ENCODE data around the gene MRPS12. TPM values are rescaled to one million over a fixed set of nuclear protein-coding genes. Genes with fewer than 3 reads are reported as not detected.
"Not testable (repeated sequence)": the region's sequence is repeated elsewhere in the genome, so short reads cannot be mapped to it uniquely, and the experiment has no call there.

The MRPS12 gene
- polyA plus RNA-seq, 3 donors: 15.2 to 21.4 (median 15.8) TPM

GRCh38 chr19:38932425-38933179 is 1.9 kb downstream of the MRPS12 start:
- no peak for DNase-seq (ENCODE audit: low read depth in 3 of 3, low spot score in 2 of 3)

DNA sequence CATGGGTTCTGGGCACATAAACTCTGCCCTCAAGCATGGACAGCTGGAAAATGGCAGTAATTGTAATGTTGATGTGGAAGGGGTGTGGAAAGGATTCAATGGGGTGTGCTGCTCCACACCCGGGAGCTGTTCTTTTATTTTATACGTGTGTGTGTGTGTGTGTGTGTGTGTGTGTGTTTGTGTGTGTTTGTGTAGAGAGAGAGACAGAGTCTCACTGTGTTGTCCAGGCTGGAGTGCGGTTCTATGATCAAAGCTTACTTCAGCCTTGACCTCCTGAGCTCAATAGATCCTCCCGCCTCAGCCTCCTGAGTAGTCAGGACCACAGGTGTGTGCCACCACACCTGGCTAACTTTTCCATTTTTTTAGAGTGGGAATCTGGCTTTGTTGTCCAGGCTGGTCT is 2.8 kb downstream of the MRPS12 start:
- DNase-seq (ENCODE audit: low read depth in 3 of 3, low spot score in 2 of 3): no peak

- no peak for DNase-seq (ENCODE audit: low read depth in 3 of 3, low spot score in 2 of 3)
Observed at GRCh38 chr19:38939957-38940356, 9.2 kb downstream of the MRPS12 start.

DNA sequence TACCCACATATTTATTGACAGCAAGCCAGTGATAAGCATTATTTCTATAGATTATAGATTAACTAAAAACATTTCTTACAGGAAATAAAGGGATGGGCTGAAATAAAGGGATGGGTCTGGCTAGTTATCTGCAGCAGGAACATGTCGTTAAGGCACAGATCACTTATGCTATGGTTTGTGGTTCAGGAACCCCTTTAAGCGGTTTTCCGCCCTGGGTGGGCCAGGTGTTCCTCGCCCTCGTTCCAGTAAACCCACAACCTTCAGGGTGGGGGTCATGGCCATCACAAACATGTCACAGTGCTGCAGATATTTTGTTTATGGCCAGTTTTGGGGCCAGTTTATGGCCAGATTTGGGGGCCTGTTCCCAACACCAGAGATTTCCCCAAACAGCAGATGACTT is 10.7 kb downstream of the MRPS12 start:
- not testable (repeated sequence) for DNase-seq (ENCODE audit: low read depth in 3 of 3, low spot score in 2 of 3)

DNA sequence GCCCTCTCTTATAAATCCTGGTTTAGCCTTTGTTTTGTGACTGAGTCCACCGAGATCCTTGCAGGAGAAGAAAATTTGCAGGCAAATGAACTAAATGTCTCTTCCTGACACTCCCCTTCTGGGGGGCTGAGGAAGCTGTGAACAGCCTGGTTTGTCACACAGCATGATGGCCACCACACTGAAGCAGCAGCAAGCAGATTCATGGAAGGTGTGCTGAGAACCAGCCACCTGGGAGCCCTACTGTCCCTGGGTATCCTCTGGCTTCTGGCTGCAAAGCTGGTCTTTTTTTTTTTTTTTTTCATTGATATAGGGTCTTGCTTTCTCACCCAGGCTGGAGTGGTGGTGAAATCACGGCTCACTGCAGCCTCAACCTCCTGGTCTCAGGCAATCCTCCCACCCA is 11.2 kb downstream of the MRPS12 start:
- DNase-seq (ENCODE audit: low read depth in 3 of 3, low spot score in 2 of 3): no peak

- DNase-seq (ENCODE audit: low read depth in 3 of 3, low spot score in 2 of 3): no peak
Observed at GRCh38 chr19:38942471-38943181, 11.9 kb downstream of the MRPS12 start.

DNA sequence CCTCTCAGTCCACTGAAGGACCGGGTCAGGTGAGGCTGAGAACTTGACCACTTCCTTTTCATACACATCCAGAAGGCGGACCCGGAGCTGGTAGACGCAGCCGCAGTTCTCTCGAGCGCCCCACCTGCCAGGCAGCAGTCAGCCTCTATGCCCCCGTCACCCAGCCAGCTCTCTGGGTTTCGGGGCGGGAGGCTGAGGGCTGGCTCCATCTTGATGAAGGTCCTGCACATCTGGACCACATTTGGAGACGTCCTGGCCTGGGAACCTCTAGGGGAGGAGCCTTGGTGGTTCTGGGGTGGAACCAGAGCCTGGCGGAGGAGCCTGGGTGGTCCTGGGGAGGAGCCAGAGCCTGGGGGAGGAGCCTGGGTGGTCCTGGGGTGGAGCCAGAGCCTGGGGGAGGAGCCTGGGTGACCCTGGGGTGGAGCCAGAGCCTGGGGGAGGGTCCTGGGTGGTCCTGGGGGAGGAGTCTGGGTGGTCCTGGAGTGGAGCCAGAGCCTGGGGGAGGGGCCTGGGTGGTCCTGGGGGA is 14.3 kb downstream of the MRPS12 start:
- no peak for DNase-seq (ENCODE audit: low read depth in 3 of 3, low spot score in 2 of 3)

GRCh38 chr19:38945562-38946228 is 15.0 kb downstream of the MRPS12 start:
- DNase-seq (ENCODE audit: low read depth in 3 of 3, low spot score in 2 of 3): no peak

DNA sequence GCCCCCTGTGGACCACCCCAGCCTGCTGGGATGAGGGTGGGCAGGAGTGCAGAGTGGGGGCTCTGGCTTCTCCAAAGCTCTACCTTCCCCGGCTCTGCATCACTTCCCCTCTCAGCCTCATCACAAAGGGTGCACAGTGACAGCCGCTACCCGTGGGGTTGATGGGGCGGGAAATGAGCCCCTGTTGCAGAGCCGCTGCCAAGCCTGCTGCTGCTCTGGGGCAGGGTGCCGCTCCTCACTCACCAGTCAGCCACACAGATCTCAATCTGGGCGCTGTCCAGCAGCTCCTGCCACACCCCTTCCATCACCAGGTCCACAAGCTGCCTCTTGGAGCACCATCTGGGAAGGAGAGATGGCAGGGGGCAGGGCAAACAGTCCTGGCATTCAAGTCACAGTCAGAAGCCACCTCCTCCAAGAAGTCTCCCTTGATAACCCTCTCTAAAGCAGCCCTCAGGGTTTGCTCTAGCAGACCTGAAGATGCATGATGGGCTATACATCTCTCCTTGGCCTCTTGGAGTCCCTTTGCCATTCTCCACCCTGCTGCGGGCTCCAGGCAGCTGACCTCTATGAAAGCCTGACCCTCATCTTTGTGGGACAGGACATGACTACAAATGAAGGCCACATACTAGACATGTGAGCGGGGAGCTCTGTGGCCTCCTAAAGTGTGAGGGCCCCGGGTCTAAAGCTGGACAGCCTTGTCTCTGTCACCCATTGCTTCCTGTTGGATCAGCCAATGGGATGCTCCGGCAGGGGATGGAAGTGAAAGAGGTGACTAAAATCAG is 15.7 kb downstream of the MRPS12 start:
- DNase-seq (ENCODE audit: low read depth in 3 of 3, low spot score in 2 of 3): no peak

DNA sequence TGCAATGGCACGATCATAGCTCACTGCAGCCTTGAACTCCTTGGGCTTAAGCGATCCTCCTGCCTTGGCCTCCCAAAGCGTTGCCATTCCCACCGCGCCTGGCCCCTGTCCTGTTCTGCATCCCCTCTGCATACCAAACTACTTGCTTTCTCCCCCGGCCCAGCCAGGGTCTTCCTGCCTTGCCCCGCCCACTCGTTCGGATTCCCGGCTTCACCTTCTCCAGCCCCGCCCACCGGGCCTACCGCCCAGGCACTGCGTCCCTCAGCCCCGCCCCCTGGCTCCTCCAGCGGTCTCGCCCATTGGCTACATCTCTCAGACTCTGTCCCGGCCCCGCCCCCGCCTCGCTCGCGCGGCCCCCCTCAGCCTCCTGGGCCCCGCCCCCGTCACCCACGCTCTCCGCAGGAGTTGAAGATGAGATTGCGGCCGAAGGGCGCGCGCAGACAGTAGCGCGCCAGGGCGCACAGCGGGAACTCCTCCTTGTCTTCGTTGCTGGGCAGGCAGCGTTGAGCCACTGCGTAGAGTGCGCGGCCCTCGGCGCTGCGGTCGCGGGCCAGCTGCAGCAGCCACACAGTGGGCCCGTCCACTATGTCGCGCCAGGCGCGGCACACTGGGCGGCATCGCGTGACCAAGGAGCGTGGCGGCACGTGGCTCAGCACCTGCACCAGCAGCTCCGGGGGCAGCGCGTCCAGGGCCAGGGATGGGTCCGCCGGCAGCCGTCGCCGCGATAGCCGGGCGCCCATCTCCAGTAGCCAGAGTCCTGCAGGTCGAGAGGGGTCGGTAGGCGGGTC is 19.0 kb downstream of the MRPS12 start:
- DNase-seq (ENCODE audit: low read depth in 3 of 3, low spot score in 2 of 3): peak; percentile 65 to 78 (median 66)

DNA sequence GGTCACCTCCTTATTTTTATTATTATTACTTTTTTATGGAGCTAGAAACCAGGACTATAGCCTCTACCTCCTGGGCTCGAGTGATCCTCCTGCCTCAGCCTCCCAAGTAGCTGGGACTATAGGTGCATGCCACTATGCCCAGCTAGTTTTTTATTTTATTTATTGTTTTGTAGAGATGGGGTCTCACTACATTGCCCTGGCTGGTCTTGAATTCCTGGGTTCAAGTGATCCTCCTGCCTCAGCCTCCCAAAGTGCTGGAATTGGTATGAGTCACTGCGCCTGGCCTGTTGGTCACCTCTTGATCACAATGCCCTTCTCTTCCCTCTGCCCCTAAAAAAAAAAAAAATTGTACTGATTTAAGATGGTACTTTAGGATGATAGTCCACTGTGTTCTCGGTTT is 20.4 kb downstream of the MRPS12 start:
- DNase-seq (ENCODE audit: low read depth in 3 of 3, low spot score in 2 of 3): no peak

- peak in 2 of 3 donors; percentile 37 to 61 for DNase-seq (ENCODE audit: low read depth in 3 of 3, low spot score in 2 of 3)
Observed at GRCh38 chr19:38952395-38953165, 21.8 kb downstream of the MRPS12 start.

- DNase-seq (ENCODE audit: low read depth in 3 of 3, low spot score in 2 of 3): no peak
Observed at GRCh38 chr19:38953677-38954076, 22.9 kb downstream of the MRPS12 start.

GRCh38 chr19:38956264-38956663 is 25.5 kb downstream of the MRPS12 start:
- DNase-seq (ENCODE audit: low read depth in 3 of 3, low spot score in 2 of 3): no peak

DNA sequence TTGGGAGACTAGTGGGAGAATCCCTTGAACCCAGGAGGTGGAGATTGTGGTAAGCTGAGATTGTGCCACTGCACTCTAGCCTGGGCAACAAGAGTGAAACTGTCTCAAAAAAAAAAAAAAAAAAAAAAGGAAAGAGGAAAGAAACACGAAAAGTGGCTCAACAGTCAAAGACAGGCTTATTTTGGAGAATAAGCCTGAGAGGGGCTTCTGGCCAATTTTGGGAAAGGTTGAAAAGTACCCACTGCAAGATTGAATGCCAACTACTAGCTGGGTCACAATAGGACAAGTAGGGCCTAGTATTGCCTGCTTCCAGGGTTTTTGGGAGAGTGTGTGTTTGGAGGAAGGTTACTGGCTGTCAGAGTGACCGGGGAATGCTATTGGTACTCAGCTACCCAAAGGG is 27.6 kb downstream of the MRPS12 start:
- DNase-seq (ENCODE audit: low read depth in 3 of 3, low spot score in 2 of 3): no peak

- no peak for DNase-seq (ENCODE audit: low read depth in 3 of 3, low spot score in 2 of 3)
Observed at GRCh38 chr19:38959618-38960017, 28.9 kb downstream of the MRPS12 start.

DNA sequence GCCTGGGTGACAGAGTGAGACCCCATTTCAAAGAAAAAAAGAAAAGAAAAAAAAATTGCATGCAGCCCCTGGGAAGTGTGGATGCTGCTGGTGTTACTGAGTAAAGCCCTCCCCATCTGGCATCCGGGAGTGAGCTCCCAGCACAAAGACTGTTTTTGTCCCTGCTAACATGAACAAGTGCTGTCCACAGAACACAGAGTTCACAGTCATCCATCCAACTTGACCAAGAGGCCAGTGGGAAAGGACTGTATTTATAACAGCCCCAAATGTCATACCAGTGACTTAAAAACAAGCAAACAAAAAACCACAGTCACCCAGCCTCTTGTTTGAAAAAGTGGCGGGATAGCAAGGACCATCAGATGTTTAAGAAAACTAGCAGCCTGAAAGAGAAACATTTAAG is 34.0 kb downstream of the MRPS12 start:
- no peak for DNase-seq (ENCODE audit: low read depth in 3 of 3, low spot score in 2 of 3)

- DNase-seq (ENCODE audit: low read depth in 3 of 3, low spot score in 2 of 3): not testable (repeated sequence)
Observed at GRCh38 chr19:38966149-38966548, 35.4 kb downstream of the MRPS12 start.

Measured in right renal cortex interstitium (tissue), 3 donors.